Measurements from ENCODE around the gene HOXA3.
A peak's percentile ranks its signal among the peaks of the same experiment; 100 is the strongest.

GRCh38 chr7:27201580-27202017, 49.2 kb upstream of the HOXA3 start:
- peak; percentile 25 for TF ChIP-seq EZH2 (IDR thresholded peaks at IDR 0.05; ENCODE audit: low read length)
- no peak for TF ChIP-seq CTCF (optimal IDR thresholded peaks at IDR 0.05 in 1 of 3, IDR thresholded peaks at IDR 0.05 in 1 of 3, conservative IDR thresholded peaks at IDR 0.05 in 1 of 3; ENCODE audit: extremely low read depth in 1 of 3, insufficient read depth in 2 of 3, low read length in 3 of 3)

Measured in keratinocyte (primary cell).